HG02610 (cell line): ENCODE data around the gene LRRC73.
"Not testable (repeated sequence)": the region's sequence is repeated elsewhere in the genome, so short reads cannot be mapped to it uniquely, and the experiment has no call there.

ENCODE experiments used
- ATAC-seq: cut with Tn5 transposase; IDR thresholded peaks from one replicate; pipeline ENCODE4 v1.9.1; 2021; ENCODE audit warnings: mild to moderate bottlenecking, moderate library complexity; ENCODE audit not compliant: unreplicated experiment

The LRRC73 gene

DNA sequence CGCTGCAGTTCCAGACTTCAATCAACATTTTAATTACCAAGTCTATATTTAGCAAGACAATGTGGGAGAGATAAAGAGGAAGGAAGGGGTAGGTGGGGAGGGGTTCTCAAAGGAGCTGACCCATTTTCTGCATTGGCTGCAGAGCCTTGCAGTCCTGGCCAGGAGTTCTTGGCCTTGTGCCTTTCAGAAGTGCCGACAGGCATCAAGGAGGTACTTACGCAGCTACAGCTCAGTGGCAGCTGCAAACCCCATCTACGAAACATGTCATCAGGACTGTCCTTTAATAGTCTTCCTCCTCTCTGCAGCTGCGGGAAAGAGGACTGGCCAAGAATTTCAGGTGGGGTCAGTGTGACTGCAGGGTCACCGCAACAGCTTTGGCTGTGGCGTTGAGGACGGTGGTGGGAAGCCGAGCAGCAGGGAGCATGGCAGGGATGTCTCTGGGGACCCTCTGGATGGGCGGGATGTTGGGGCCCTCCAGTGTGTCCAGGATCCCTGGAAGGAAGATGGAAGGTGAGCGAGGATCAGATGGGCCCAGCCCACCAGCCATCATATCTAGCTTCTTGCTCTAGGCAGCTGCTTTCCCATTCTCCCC is 1.8 kb upstream of the LRRC73 start:
- no peak for ATAC-seq

DNA sequence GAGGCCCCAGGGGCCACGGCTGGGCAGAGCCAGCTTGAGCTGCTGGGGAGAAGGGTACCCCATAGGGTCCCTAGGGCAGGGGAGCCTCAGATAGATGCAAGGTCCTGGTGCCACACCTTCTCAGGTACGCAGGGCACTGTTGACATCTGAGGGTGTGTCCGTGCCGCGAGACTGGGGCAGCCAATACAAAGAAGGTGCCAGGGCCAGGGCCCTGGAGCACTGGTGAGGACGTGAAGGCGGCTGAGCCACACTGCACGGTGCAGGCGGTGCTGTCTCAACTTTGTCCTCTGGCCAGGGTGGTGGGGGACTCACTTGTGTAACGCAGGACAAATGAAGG is 649 bp upstream of the LRRC73 start:
- ATAC-seq = no peak

DNA sequence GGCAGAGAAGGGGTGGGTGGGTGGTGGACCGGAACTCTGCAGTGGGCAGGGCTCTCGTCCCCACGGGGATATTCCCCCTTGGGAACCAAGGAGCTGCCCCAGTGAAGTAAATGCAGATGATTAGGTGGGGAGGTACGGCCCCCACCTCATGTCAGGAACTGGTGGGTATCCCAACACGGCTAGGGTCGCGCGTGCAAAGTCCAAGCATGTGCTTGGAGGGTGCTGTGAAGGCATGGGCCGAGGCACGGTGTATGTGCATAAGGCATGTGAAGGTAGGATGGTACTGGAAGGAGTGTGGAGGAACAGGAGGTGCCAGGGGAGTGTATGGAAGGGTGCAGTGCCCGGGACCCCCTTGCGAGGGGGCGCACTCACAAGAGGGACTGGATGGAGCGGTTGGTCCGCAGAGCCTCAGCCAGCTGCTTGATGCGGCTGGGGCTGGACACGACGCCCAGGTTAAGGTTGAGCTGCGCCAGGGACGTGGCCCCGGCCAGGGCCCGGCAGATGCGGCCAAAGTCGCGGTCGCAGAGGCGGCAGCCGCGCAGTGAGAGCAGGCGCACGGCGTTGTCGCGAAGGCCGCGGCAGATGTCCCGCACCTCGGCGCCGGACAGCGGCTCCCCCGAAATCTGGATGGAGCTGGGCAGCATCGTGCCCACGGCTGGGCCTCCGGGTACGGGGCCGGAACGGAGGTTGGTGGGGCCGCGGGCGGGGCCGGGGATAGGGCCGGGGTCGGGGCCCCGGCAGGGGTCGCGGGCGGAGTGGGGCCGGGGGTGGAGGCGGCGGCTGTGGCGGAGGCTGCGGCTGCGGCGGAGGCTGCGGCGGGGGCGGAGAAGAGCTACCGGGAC is 783 bp downstream of the LRRC73 start:
- ATAC-seq = peak; percentile 3

DNA sequence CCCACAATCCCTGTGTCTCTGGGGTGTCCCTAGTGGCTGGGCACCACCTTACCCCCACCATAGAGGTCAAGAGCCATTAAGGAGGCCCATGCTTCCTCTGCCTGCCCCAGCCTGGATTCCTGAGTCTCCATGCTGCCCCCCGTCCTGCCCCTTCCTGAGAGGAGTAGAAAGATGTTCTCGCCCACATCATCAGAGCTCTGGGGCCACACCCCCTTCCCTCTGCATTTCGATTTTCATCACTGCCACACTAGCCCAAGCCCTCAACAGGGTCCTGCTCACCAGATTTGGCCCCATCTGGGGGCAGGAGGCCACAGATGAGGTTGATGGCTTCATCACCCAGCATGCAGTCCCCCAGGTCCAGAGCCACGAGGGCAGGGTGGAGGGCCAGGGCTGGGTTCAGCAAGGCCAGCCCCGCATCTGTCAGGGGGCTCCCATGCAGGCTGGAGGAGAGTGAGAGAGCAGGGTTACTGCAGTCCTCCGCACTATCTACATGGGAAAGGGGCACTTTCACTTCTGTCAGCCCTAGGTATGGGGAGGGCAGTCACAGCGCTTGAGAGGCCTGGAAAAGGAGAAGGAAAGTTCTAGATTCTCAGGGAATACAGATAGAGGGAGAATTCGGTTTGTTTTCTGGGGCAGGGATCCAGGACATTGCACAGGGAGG is 1.5 kb downstream of the LRRC73 start:
- ATAC-seq = no peak

DNA sequence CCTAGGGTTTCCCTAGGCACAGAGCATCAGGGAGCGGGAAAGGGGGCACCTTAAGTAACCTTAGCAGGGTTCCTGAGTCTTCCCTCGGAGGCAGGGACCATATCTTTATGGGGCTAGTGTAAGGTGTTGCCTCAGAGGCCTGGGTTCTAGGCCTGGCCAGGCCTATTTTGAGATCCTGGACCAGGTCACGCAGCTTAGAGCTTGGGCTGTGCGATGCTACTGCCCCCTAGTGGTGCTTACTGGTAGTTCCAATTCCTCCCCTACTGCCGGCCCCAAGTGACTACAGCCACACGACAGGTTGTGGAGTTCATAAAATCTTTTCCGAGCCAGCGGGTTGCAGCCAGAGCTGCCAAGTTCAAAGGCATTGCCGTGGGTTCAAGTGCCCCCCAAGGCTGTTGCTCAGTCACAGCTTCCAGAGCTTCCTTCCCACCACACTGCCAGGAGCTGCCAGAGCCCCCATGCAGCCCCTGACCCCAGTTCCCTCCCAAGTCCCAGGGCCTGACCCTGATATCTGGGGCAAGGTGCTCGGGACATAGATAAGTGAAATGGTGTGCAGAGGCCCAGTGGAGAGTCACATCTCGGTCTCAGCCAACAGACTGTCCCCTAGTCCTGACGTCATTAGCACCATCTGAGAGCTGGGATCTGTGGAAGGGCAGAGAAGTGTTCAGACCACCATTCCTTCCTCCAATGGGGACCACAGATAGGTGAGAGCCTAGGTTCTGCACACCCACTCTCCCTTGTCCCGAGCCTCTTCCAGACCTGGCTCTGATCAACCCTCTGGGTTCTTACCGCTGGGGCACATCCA is 3.3 kb downstream of the LRRC73 start:
- no peak for ATAC-seq

DNA sequence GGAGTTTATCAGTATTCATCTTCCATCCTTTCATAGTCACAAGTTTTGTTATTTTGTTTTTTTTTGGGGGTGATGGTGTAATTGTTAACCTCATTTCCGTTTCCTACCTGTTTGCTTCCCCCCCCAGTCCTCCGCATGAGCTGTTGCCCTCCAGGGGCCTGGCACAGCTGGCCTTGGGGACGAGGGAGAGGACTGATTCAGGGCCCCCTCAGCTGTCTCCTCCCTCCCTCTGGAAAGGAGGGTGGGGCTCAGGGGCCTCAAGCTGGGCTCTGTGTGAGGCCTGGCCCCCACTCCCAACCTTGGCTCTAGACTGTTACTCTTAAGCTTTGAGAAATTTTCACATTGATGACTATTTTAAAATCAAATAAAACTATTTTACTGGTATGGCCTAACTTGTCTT is 4.0 kb downstream of the LRRC73 start:
- no peak for ATAC-seq

DNA sequence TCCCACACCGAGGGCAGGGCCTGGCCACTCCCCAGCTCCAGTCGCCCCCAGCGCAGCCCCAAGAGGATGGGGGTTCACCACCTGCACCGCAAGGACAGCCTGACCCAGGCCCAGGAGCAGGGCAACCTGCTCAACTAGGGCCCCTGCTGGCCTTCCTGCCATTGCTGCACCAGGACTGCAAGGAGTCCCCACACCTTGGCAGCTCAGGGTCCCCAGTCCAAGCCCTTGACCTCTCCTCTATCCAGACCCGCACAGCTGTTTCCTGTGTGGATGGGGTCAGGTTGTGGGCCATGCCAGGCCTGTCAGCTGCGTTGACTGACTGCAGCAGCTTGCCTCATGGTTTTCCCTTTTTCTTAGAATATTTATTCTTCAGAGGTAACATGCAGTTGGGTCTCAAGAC is 4.4 kb downstream of the LRRC73 start:
- no peak for ATAC-seq

DNA sequence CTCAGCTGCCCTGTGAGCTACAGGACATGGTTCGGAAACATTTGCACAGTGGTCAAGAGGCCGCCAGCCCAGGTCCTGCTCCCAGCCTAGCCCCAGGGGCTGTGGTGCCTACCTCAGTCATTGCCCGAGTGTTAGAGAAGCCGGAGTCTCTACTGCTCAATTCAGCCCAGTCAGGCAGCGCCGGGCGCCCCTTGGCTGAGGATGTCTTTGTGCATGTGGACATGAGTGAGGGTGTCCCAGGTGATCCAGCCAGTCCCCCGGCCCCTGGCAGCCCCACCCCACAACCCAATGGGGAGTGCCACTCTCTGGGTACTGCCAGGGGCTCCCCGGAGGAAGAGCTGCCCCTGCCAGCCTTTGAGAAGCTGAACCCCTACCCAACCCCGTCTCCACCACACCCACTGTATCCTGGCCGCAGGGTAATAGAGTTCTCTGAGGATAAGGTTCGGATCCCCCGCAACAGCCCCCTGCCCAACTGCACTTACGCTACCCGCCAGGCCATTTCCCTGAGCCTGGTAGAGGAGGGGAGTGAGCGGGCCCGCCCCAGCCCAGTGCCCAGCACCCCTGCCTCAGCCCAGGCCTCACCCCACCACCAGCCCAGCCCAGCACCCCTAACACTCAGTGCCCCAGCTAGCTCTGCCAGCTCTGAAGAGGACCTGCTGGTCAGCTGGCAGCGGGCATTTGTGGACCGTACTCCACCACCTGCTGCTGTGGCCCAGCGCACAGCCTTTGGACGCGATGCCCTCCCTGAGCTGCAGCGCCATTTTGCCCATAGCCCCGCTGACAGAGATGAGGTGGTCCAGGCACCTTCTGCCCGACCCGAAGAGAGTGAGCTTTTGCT is 5.2 kb downstream of the LRRC73 start:
- no peak for ATAC-seq

DNA sequence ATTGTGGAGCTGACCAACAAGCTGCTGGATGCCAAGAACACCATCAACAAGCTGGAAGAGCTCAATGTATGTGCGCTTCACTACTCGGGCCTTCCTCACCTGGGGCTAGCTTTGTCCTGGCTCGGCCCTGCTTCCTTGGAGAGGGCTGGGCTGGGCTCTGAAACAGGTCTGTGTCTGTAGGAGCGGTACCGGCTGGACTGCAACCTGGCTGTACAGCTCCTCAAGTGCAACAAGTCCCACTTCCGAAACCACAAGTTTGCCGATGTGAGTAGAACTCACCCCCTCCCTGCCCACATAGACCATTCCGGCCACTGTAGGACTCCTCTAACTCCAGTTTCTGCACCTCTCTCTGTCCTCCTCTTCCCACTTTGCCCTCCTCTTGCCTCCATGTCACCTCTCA is 6.7 kb downstream of the LRRC73 start:
- no peak for ATAC-seq

DNA sequence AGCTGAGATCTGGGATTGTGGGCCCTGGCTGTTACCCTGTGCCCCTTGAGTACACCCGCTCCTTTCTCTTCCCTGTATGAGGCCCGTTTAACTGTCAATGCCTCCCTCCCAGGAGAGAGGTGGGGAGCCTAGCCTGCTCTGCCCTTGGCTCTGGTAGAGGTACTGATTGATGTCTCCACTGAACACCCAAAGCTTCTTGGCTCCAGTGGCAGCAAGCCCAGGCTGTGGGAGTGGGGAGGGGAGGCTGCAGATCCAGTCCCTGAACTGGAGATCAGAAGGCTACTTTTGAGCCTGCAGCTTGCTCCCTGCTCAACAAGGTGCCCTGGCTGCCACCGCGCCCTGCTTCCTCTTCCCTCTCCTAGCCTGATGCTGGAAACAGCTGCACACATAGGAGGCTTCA is 7.5 kb downstream of the LRRC73 start:
- no peak for ATAC-seq

DNA sequence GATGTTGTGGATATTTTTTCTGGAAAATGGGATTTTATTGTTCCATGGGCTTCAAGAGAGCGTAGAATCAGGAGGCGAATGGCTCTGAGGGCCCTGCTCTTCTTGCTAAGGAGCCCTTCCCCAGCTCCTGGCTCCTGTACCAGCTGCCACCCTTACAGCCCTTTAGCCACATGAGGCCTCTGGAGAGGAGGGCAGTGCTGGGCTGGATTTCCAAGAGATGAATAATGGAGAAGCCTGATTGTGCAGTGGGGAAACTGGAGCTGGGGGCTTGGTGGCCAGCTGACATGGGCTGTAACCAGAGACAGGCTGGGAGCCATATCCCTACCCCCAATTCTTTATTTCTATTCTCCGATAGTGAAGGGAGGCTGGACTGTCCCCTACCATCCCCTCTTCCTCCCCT is 9.2 kb downstream of the LRRC73 start:
- ATAC-seq = no peak

DNA sequence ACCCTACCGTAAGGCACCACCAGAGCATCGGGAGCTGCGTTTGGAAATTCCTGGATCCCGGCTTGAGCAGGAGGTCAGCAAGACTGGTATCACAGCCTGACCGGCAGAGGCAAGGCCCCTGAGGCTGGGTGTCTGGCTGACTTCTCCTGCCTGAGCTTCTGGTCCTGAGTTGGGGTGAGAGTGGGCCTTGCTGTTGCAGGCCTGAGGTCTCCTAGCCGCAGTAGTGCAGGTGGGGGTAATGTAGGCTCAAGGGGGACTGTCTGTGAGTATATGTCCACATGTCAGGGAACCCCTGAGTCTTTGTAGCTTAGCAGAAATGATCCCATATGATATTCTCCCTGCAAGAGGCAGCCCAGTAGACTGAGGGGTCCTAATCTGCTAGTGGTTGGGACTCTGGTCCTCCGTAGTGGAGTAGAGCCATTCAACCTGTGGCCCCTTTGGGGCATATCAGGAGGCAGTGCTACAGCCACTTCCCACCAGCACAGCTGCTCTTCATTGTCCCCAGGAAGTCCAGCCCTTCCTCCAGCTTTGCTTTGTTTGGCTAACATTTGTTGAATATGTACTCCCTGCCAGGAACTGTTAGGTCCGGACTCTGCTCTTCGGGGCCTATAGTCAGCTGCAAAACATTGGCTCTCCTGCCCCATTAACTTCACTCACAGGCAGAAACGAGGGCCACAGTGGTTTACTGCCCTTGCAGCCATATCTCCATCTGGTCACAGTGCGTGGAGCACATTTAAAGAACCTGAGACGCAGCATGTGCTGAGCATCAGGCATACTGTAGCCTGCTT is 10.9 kb downstream of the LRRC73 start:
- no peak for ATAC-seq

DNA sequence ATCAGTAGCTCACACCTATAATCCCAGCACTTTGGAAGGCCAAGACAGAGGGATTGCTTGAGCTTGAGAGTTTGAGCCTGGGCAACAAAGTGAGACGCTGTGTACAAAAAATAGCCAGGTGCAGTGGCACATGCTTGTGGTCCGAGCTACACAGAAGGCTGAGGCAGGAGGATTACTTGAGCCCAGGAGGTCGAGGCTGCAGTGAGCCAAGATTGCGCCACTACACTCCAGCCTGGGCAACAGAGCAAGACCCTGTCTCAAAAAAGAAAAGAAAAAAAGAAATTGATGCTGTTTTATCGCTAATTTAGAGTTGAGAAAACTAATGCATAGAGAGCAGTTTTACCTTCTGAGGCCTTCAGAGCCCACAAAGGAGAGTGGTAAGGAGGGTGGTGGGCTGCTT is 11.9 kb downstream of the LRRC73 start:
- ATAC-seq = not testable (repeated sequence)

DNA sequence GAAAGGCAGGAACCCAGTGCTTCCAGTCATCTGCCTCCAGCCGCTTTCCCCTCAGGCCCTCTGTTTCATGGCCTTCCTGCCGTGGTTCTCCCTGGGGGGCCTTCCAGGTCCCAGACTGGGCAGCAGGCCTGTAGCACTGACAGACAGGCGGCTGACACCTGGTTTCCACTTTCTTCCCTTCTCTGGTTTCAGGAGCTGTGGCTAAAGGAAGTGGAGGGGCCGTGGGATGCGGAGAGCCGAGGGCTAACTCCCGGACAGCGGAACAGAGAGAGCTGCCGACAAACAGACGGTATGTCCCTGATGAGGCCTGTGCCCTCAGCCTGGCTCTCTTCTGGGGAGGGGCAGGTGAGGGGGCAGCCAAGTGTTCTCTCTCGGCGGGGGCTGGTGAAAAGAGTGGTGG is 12.5 kb downstream of the LRRC73 start:
- ATAC-seq = no peak

DNA sequence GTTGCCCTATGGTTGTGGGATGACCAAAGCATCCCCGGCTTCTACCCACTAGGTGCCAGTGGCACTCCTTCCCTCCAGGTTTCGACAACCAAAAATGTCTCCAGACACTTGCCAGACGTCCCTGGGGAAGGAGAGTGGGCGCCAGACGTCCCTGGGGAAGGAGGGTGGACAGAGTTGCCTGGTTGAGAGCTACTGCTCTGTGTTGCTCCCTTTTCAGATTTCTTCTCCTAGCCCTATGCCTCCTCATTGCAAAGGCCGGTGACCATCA is 13.1 kb downstream of the LRRC73 start:
- ATAC-seq = no peak

DNA sequence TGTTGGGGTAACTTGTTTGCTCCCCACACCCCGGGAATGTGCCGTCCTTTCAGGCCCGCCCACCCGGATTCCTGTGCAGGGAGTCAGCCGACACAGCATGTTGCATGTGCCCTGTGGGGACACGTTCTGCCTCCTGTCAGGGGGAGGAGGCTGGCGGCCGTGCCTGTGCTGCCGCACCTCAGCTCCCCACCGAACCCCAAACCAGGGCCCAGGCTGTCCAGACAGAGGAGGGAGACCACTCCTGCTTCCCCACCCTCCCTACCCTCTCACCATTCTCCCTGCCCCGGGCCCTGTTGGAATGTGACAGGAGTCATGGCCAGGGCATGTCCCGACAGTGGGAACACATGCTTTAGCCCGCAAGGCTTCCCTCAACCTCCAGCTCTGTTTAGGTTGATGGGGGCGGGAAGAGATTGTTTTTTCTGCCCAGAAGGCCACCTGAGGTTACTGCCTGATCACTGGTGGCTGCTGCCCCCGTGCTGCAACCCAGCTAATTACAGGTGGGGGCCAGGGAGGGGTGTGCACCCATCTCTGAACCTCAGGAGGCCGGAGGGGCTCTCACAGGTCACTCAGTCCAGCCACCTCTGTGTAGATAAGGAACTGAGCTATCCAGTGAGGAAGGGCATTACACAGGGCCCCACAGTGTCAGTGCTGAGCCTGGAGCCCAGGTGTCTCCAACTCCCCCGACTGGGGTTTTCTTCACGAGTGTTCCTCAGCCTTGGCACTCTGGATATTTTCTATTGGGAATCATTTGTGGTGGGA is 13.6 kb downstream of the LRRC73 start:
- no peak for ATAC-seq

DNA sequence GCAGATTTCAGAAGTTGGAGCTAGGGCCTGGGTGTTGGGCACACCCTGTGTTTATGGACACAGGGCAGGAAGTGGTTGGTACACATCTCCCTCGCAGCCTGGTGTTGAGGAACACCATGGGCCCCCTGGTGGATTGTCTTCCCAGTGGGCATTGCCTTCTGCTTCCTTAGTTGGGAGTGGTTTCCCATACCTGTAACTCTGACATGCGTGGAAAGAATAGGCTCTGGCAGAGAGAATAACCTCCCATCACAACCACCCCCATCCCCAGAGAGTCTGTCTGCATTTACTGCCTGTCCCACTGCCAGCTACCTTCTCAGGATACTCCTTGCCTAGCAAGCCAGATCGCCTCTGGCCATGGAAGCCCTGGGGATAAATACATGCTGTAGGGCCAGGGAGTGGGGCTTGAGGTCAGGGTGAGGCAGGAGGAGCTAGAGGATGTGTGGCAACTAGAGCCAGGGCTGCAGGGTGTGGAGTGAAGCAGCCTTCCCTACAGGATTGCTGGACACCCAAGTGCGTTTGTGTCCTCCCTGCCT is 14.7 kb downstream of the LRRC73 start:
- ATAC-seq = no peak

DNA sequence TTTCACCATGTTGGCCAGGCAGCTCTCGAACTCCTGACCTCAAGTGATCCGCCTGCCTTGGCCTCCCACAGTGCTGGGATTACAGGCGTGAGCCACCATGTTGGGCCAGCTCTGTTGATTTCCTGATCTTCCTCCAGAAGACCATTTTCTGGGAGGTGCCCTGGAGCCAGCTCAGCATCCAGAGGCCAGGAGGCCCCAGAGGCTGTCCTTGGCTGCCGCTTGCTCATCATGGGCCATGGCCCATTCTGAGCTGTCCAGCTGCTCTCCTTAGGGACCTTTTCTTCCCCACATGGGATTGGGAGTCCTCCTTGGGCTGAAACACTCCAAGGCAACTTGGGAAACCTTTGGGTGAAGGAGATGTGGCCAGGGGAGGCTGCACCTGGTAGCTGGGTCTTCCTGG is 15.4 kb downstream of the LRRC73 start:
- ATAC-seq = no peak

DNA sequence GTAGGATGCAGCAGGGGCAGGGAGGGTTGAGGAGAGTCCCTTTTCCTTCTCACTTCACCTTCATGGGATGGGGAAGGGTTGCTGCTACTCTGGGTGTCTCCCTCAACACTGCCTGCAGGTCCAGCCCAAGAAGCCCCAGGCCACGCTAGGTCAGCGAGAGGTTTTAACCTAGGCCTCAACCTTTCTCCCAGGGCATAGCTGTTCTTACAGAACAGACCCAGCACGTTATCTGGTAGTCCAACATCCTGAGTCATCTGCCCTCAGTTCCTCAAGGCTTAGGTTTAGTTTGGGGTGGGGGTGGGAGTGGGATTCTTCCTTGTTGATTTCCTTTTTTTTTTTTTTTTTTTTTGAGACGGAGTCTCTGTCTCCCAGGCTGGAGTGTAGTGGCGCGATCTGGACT is 15.8 kb downstream of the LRRC73 start:
- no peak for ATAC-seq
